ENCODE measurements around the gene CTDP1.

DNA sequence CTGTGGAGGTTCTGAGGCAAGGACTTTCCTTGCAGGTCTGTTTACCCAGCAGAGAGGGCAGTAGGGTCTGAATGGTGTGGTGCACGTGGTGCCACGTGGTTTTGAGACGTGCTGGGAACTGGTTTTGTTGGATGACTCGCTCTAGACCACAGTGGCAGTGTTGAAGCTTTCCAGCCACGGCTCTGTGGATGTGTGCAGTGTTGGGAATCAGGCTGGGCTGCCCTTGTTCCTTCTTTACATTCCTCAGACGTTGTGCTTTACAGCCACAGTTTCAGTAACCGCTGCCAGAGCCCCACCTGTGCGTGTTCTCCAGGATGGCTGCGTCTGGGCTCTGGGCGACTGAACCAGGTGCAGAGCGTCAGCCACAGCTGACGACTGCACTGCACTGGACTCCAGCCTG lies 8.2 kb downstream of the CTDP1 start:
- TF ChIP-seq, protein P1, sequence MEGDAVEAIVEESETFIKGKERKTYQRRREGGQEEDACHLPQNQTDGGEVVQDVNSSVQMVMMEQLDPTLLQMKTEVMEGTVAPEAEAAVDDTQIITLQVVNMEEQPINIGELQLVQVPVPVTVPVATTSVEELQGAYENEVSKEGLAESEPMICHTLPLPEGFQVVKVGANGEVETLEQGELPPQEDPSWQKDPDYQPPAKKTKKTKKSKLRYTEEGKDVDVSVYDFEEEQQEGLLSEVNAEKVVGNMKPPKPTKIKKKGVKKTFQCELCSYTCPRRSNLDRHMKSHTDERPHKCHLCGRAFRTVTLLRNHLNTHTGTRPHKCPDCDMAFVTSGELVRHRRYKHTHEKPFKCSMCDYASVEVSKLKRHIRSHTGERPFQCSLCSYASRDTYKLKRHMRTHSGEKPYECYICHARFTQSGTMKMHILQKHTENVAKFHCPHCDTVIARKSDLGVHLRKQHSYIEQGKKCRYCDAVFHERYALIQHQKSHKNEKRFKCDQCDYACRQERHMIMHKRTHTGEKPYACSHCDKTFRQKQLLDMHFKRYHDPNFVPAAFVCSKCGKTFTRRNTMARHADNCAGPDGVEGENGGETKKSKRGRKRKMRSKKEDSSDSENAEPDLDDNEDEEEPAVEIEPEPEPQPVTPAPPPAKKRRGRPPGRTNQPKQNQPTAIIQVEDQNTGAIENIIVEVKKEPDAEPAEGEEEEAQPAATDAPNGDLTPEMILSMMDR (conservative IDR thresholded peaks at IDR 0.05 in 1 of 2, IDR thresholded peaks at IDR 0.05 in 1 of 2; ENCODE audit: extremely low read depth in 1 of 2, insufficient read depth in 1 of 2, low read depth in 1 of 2, low read length in 2 of 2): no peak
- no peak for TF ChIP-seq EZH2 (IDR thresholded peaks at IDR 0.05; ENCODE audit: borderline replicate concordance, low read length)

All from mammary epithelial cell (primary cell).